Ascending aorta (tissue), 2 donors: ENCODE data around the gene CPA2. TPM values are rescaled to one million over a fixed set of nuclear protein-coding genes. Genes with fewer than 3 reads are reported as not detected.

Source experiments
- DNase-seq, 2 donors: peaks; one replicate each; pipeline ENCODE4 v3.0.0-alpha.2; 2019; ENCODE audit warnings: low spot score in 2 of 2
- H3K27ac ChIP-seq, 2 donors: fragments of 200-600 bp; sonication (generic); one replicate each; pipeline ENCODE4 v1.5.1; 2016 to 2017; ENCODE audit warnings: mild to moderate bottlenecking in 1 of 2
- H3K27me3 ChIP-seq: fragments of 200-600 bp; sonication (generic); one replicate; pipeline ENCODE4 v1.5.1; 2017
- H3K36me3 ChIP-seq, 2 donors: fragments of 200-600 bp; sonication (generic); one replicate each; pipeline ENCODE4 v1.5.1; 2016
- H3K4me1 ChIP-seq, 2 donors: fragments of 200-600 bp; sonication (generic); one replicate each; pipeline ENCODE4 v1.5.1; 2016 to 2017; ENCODE audit warnings: mild to moderate bottlenecking in 1 of 2
- H3K4me3 ChIP-seq, 2 donors: fragments of 200-600 bp; sonication (generic); one replicate each; pipeline ENCODE4 v1.5.1; 2016 to 2017; ENCODE audit warnings: mild to moderate bottlenecking in 1 of 2
- H3K9me3 ChIP-seq, 2 donors: fragments of 200-600 bp; sonication (generic); one replicate each; pipeline ENCODE4 v1.5.1; 2016
- CTCF ChIP-seq, 3 experiments: fragments of 200-600 bp in 2 of 3; fragments of 450-650 bp in 1 of 3; sonication (generic) in 2 of 3; IDR thresholded peaks; one replicate each; pipeline ENCODE4 v1.5.1; 2016 to 2019; ENCODE audit warnings: antibody characterized with exemption in 3 of 3, mild to moderate bottlenecking in 1 of 3, moderate library complexity in 1 of 3
- intact Hi-C: fragments of 100-400 bp; cut with DNase I; formaldehyde crosslinking; loops from one replicate; pipeline ENCODE4 v1.15.1; 2023
- total RNA-seq: library from RNA; depleted of rRNA; stranded (reverse); fragments of >200 nt; gene quantifications from one replicate; pipeline ENCODE4 v1.1.0, GENCODE V29; 2016

CPA2 gene
- total RNA-seq, 1 donor from 2014 or later: not detected

DNA sequence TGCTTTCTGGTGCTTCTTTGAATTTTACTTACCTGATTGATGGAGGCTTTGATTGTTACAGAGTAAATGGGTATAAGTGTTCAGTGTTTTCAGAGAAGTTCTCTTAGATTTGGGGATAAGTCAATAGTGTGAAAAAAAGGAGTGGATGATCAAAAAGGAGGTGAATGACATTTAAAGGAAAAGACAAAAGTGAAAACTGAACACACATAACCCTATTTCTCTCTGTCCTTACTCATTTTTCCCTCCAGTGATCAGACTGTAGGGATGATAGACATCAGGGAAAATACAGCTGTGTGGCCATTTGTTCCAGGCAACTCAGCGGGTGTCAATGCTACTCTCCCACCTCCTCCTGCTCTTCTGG, 278 bp downstream of the CPA2 start:
- Histone ChIP-seq H3K36me3 (no peaks in the 10 kb centered on the region), H3K27me3 (no peaks in the 10 kb centered on the region), H3K4me1 (no peaks in the 10 kb centered on the region), H3K4me3 (no peak overlapping the region), H3K9me3 (no peaks in the 10 kb centered on the region), H3K27ac (no peak overlapping the region)
- intact Hi-C loops: no loop called here
- DNase-seq: no peak
- no peak for TF ChIP-seq CTCF (IDR thresholded peaks at IDR 0.05)

DNA sequence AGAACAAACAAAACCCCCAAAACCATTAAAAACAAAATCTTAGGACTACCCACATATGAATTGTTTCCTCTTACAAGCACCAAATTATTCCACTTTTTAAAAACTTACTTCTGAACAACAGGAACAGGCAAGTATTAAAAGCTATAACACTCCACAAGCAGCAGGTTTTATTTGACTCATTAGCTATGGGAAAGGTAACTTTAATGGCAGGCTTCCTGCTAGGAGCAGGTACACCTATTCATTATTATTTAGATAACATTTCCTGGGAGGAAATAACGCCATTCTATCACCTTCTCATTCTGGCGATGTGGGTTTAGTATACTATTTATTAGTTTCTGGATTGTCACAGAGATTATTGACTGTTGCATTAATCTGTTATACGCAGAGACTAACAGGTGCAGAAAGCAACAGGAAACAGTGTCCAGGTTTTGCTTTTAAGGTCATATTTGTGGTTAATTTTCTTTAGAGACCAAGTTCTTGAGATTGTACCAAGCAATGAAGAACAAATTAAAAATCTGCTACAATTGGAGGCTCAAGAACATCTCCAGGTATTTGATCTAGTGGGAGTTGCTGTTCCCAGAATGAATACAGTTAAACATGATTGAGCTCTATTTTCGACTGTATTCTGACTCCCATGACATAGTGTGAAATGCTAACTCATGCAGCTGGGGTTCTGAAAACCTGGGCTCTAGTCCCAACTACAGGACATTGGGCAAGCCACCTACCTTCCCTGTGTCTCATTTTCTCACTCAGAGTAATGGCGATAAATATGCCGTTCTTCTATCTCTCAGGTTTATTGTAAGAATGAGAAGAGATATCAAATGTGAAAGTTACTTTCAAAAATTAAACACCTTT, 2.0 kb downstream of the CPA2 start:
- no peaks in the 10 kb centered on the region for H3K36me3 ChIP-seq
- H3K4me1 ChIP-seq: peaks cover 0 to 10% of the 10 kb centered on the region in 2 donors
- DNase-seq: no peak
- no peaks in the 10 kb centered on the region for H3K9me3 ChIP-seq
- no peaks in the 10 kb centered on the region for H3K27me3 ChIP-seq
- H3K4me3 ChIP-seq: no peak overlapping the region
- TF ChIP-seq CTCF (IDR thresholded peaks at IDR 0.05): no peak
- no peak overlapping the region for H3K27ac ChIP-seq
- intact Hi-C loops: no loop called here

DNA sequence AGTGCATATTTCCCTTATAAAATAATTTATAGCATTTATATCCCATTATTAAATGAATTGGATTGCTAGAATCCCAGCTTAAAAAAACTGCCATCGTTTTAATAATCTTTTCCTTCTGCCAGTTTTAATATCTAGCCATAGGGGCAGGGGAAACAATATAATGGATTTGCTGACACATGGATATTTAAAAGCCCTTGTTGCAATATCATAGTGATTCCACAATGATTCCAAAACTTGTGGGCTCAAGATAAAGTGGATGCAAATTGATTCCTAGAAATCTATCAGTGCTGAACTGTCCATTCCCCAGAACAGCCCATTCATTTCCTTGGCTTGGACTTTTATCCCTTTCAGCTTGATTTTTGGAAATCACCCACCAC, 2.6 kb downstream of the CPA2 start:
- Histone ChIP-seq H3K4me3 (no peak overlapping the region), H3K36me3 (no peaks in the 10 kb centered on the region), H3K27me3 (no peaks in the 10 kb centered on the region), H3K4me1 (peaks cover 3 to 10% of the 10 kb centered on the region in 2 donors), H3K9me3 (no peaks in the 10 kb centered on the region), H3K27ac (no peak overlapping the region)
- no peak for DNase-seq
- no peak for TF ChIP-seq CTCF (IDR thresholded peaks at IDR 0.05)
- intact Hi-C loops: no loop called here

GRCh38 chr7:130270947-130271800, 4.5 kb downstream of the CPA2 start:
- Histone ChIP-seq H3K27ac (no peak overlapping the region), H3K36me3 (no peaks in the 10 kb centered on the region), H3K4me3 (no peak overlapping the region), H3K4me1 (peaks cover 4 to 12% of the 10 kb centered on the region in 2 donors), H3K27me3 (no peaks in the 10 kb centered on the region), H3K9me3 (no peaks in the 10 kb centered on the region)
- no peak for TF ChIP-seq CTCF (IDR thresholded peaks at IDR 0.05)
- no peak for DNase-seq
- intact Hi-C loops: loop anchor here (5.0 to 10.0 kb wide), 2 partner anchors 171 to 394 kb away; partner anchors contain the start of genes CEP41 and COPG2

DNA sequence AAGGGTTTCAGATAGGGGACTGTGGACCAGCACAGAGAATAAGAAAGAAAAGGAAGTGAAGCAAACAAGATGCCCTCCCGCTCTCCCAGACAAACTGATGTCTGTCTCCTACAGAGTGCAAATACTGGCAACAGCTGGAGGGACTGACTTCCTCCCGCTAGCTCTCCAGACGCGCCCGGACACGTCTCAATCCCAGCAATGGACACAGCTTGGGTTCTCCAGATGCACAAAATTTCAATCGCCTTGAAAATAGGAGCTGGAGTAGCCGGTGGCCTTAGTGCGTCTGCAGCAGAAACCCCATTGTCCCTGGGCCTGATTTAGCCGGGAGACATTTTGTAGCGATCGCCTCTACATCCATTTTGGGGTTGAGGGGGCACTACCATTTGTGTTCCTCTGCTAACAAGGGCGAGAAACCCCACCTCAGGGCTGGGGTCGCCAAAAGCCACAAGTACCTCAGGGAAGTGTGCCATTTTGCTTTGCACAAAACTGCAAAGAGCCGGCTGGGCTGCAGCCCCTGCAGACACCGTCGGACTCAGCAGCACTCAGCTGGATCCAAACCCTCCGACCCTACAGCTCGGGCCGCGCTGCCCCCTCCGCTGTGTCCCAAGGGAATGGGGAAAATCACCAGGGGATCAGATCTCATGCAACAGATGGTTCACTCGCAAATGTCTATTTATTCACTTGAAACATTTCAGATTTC, 5.9 kb downstream of the CPA2 start:
- intact Hi-C loops: loop anchor here (5.0 to 10.0 kb wide), 2 partner anchors 170 to 392 kb away; partner anchors contain the start of genes CEP41 and COPG2
- no peaks in the 10 kb centered on the region for H3K9me3 ChIP-seq
- no peak overlapping the region for H3K27ac ChIP-seq
- DNase-seq: no peak
- peak overlapping the region; percentile 49 to 63 for H3K4me3 ChIP-seq
- no peak for TF ChIP-seq CTCF (IDR thresholded peaks at IDR 0.05)
- no peaks in the 10 kb centered on the region for H3K36me3 ChIP-seq
- no peaks in the 10 kb centered on the region for H3K27me3 ChIP-seq
- H3K4me1 ChIP-seq: peaks cover 4 to 12% of the 10 kb centered on the region in 2 donors
